HG03442 (cell line): Measurements from ENCODE around the gene ADGRA3.
"Not testable (repeated sequence)": the region's sequence is repeated elsewhere in the genome, so short reads cannot be mapped to it uniquely, and the experiment has no call there.

Source experiments
- ATAC-seq: cut with Tn5 transposase; IDR thresholded peaks from one replicate; pipeline ENCODE4 v1.9.1; 2021; ENCODE audit warnings: mild to moderate bottlenecking, moderate library complexity; ENCODE audit not compliant: unreplicated experiment

ADGRA3 gene

DNA sequence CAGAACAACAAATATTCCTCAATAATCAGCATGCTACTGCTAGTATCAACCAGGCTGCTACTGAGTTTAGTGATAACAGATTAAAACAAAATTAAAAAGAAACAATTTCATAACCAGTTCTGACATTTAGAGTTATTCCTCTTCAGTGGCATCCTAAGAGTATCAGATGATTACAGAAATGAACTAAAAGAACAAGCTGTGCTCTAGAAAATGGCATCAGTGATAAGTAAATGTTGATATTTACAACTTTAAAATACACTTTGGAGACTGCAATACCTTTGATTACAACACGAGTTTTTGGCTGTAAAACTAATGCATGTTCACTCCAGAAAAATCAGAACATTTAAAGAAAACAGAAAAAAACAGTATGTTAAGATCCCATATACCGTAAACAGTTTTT, 72.9 kb downstream of the ADGRA3 start:
- no peak for ATAC-seq

DNA sequence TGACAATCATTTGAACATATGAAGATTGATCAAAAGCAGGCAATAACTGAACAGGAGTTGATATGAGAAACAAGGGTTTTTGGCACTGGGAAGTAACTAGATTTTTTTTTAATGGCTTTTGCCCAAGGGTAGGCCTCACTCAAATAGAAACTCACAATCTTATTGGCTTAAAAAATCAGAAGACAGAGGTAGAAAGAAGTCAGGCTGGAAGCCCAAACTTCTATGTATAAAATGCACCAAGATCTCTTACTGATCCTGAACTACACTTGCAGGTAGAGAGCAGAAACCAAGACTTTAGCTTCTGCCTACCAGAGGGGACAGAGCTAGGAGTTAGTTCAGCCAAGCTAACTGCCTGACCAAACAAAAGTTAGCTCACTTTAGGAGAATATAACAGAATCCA, 74.9 kb downstream of the ADGRA3 start:
- ATAC-seq, result no peak

DNA sequence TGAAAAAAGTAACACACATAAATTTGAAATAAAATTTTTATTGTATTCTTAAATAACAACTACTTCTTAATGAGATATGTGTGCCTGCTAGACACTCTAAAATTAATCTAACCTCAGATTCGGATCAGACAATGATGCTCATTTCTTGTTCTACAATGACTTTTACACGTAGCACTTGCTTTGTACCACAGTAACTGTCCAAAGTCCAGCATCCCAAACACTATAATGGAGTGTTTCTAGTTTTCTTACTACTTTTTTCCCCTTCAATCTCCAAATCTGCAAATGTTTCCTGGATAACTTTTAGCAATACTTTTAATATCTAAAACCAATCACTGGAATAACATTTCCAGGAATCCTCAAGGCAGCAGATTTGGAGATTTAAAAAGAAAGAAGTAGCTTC, 75.9 kb downstream of the ADGRA3 start:
- no peak for ATAC-seq

DNA sequence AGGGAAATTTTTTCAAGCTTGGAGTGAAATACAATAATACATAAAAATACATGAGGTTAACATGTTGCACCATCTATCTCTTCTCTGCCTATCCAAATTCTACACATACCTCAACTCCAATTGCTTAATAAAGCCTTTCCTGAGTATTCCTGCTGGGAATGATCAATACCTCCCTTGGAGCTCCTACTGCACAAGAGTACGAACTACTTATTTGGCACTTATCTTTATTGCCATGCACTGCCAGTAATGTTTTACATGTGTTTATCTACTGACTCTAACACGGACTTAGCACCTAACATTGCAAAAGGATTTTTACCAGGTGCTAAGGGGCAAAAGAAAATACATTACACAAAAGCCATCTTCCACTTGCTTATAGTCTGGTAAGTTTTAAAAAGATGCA, 80.2 kb downstream of the ADGRA3 start:
- ATAC-seq, result no peak

DNA sequence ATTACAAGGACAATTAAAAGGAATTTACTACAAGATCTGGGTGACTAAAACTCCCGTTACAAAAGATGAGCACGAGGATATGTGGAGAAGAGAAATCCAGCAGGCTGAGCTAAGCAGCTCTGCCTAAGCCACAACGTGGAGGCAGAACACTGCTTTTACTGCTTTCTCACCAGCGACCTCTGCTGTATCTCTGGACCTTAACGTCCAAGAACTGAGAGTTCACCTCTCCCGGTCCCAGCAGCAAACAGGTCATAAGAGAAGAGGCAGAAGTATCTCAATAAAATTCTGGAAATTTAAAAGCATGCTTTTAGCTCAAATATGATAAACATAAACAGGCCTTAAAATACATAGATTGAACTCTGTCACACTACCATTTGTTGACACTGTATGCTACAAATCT, 81.0 kb downstream of the ADGRA3 start:
- ATAC-seq, result peak; percentile 70

DNA sequence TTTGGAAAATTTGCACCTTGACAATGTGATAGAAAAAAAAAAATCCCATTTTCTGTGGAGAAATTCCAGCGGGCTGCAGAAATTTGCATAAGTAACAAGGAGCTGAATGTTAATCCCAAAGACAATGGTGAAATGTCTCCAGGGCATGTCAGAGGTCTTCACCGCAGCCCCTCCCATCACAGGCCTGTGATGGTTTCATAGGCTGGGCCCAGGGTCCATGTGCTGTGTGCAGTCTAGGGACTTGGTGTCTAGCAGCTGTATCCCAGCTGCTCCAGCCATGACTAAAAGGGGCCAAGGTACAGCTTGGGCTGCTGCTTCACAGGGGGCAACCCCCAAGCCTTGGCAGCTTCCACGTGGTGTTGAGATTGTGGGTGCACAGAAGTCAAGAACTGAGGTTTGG, 85.2 kb downstream of the ADGRA3 start:
- ATAC-seq, result no peak

DNA sequence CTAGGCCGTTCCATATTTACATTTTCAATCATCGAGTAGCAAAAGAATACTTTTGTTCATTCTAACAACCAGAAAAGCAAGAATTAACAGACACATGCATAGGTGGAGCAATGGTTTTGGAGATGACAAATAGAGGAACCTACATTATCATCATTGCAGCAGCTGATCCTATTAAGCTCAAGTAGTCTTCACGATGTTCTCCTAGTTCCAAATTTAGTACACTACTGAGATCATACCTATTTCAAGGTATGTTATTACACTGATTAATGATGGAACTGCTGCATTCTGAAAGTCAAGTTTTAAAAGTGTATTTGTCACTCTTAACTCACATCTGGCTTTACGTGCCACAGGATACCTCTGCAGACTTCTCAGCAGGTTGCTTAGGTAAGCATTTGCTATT, 87.4 kb downstream of the ADGRA3 start:
- ATAC-seq, result no peak

DNA sequence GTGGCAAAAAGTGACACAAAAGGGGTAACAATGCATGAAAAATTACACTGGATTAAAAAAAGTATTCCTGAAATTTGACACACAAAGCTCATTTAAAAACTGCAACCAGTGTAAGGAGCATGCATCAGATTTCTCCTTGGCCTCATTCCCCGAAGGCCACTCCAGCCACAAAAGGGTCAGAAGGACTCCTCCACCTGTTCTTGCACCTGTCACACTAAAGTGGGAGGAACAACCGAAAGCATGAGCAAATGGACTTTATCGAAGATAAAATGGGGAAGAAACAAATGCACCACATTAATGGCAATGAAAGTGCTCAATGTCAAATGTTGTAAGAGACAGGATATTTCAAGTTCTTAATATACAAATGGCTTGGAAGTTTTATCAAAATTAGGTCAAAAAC, 88.2 kb downstream of the ADGRA3 start:
- ATAC-seq, result no peak

DNA sequence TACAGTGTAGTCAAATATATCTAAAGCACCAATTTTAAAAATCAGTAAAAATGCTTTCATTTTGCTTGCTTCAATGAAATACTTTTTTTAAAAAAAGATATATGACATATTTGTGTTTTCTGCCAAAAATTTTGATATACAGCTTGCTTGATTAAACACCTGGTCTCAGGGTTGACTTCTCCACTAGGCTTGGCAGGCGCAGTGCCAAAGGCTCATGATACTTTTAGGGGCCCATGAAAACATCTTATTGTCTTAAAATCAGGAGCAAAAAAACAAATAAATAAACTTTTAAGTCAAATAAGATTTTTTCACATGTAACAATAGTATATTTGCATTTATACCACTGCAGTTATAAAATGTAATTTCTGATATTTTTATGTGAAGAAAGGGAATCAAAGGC, 95.6 kb downstream of the ADGRA3 start:
- ATAC-seq, result no peak

DNA sequence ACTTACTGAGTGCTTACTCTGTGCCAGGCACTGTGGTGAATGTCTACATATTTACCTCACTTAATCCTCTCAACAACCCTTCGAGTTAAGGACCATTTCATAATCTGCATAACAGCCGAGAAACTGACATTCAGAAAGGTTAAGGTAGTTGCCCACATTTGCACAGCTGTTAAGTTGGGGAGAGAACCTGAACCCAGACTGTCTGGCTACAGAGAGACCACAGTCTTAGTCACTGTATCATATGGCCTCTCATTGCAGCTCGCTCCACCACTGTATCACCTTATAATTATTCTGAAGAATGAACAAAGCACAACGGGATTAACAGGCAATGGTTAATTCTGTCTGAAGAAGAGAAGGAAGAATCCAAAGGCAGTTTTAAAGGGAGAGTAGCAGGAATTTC, 98.5 kb downstream of the ADGRA3 start:
- ATAC-seq, result no peak

DNA sequence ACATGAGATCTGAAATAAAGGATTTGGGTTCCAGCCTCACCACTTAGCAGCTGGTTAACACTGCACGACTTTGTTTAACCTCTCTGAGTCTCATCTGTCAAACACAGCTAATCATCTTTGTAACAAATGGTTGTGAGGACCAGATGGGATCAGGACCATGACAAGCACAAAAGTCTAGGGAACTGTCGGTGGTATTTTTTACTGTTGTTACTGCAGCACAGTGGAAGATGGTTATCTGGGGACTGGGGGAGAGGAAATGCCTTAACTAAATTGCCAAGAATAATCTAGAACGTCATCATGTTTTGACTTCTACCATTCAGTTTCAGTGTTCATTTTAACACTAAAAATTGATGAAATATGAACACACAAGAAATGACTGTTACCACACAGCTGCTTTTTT, 99.5 kb downstream of the ADGRA3 start:
- no peak for ATAC-seq

DNA sequence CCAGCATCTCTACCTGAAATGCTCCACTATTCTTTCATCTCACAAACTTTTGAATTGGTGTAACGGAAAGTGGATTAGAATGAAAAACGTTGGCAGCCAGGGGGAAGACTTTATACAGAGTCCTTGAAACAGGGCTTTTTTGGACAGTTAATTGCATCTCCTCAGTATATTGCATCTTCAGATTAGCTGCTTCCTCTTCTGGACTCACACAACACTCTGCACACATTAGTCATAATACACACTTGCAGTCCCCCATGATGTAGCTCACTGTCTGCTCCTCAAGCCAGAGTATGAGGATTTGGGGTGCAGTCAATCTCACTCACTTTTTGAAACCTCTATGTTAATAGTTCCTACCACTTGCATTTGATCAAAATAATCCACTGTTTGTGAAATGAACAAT, 101.0 kb downstream of the ADGRA3 start:
- no peak for ATAC-seq

DNA sequence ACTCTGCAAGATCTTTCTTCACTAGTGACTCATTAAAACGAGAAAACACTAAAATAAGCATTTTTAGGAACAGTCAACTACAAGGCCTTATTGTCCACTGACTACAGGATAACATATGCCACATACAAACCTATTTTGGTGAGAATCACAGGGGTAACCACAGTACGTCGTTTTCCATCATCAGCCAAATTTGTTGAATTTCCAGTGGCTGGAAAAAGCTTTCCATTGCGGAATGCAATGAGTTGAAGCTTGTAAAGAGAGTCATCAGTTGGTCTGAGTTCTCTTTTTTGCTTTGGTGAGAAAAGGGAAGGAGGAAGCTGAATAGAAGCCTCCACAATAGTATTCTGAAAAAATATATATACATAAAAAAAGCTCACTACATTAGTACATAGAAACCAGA, 102.4 kb downstream of the ADGRA3 start:
- no peak for ATAC-seq

DNA sequence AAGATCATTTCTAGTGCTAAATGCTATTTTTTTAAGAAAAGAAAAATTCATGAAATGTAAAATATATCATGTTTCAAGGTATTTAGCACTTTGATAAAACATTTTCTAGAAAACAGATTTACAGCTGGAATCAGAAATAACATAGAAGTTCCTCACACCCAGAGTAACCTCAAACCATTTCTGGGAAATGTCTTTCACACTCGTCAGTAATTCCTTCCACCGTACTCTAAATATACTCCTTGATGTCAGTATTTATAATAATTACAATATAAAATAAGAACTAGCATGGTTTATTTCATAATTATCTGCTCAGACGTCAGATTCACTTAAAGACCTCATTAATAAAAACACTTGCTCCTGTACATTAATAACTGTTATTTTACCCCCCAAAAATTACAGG, 103.9 kb downstream of the ADGRA3 start:
- no peak for ATAC-seq

DNA sequence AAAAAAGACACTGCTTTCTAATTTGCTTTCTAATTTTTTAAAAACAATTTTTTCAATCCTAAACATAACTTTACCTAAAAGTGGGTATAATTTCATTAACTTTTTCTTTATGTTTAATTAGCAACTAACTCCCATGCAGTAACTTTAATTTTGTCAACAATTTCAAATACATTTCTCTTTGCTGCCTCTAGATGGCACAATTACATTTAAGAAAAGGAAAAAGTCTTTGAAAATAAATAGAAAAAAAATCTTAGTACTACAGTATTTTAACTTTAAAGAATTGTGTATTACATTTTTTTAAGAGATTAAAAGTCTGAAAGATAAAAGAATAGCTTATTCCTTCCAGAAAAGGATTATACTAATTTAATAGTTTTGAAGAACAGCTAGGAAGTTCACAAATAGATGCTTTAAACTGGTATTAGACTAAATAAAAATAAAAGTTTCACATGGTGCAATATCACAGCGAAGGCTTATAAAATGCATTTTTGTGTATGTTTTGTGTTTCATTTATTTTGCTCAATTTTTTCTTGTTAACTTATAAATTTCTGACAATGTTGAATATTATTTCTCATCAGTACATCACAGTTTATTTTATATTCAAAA, 105.1 kb downstream of the ADGRA3 start:
- no peak for ATAC-seq

DNA sequence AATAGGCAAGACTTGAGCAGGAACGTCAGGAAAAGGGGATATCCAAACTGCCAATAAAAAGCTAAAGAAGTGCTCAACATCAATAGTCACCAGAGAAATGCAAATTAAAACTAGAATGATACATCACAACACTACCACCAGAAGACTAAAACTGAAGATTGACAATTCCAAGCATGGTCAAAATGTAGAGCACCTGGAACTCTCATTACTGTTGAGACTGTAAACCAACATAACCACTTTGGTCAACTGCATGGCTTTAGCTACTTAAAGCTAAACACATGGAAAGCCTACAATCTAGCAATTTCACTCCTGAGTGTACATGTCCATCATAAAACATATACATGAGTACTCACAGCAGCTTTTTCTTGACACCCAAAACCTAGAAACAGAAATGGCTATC, 107.4 kb downstream of the ADGRA3 start:
- ATAC-seq, result no peak

DNA sequence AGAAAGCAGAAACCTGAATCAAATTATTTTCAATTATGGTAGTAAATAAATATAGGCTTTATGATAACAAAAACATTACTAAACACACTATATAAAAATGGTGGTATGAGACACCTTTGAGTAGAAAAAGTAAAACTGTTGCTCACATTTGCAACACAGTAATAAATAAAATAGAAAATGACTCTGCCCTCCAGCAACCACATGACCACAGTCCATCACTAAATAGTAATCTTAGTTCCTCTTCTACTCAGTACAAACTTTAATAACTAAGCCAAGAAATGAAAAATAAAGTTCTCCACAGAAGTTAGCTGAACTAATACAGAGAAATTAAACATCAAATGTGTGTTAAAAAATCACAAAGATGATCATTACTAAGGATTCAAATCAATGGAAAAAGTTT, 108.5 kb downstream of the ADGRA3 start:
- no peak for ATAC-seq

DNA sequence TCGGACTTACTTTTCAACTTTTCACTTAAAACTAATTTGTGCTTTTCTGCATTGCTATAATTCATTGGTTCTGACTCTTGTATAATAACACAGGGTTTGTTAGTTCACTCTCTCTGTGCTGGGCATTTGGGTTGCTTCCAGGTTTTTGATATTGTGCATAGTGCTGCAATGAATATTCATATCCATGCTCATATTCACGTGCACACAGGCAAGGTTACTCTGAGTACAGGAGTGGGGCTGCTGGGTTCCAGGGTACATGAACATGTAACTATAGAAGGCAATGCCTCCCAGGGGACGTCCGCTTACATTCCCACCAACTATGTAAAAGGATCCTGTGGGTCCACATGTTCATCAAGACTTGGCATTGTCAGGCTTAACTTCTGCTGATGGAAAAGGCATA, 117.2 kb downstream of the ADGRA3 start:
- no peak for ATAC-seq

DNA sequence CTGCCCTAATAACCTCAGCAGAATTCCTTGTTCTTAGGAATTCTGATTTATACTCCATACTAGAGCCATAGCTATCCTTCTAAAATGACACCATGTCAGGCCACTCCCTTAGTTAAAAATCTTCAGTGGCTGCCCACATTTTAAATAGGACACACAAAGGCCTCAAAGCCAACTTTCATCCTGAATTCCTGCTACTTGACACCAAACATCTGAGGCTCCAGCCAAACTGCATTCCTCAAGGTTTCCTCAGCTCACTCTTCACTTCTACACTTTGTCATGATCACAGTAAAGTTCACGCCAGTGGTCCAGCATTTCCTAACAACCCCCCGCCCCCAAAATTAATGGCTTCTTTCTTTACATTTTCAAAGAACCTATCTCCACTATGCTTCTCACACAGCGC, 124.3 kb downstream of the ADGRA3 start:
- ATAC-seq, result no peak

DNA sequence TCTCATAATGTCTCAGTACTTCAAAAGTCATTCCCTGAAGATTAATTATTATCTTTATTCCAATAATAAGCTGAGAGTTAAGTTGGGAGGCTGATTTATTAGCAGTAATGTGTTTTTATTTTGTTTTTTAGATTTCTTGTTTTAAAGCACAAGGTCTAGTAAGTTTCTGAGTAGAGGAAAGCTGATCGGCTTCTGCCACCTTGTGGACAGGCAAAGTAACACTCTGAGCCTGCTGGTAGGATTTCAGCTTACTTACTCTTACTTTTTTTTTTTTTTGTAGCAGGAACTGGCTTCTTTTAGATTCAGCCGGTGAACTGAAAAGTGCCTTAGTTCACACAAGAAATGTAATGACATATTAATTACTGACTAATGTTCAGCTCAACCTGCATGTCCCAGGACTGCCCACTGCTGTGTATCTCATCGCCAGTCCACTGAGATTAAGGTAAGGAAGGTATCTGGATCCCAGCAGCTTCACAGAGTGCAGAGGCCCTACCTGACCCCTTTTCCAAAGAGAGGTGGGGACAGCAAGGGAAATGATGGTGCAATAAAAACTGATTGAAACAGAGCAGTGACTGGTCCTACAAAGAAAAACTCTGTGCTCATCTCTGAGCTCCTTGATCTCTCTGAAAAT, 126.5 kb downstream of the ADGRA3 start:
- peak; percentile 79 for ATAC-seq

DNA sequence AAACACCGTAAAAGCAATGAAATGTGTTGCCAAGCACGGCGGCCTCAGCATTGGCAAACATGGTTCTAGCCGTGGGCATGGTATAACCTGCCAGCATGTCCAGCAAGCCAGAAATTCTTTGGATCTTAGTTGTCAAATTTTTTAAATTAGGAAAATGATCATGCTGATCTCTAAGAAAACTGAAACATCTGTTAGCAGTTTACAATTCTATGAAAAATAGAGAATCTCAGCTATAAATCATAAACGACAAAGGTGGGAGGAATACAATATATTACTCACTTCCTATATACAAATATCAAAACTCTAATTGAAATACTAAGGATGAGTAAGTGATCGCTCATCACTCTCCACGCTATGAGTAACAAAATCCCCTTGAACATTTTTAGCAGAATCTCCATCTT, 130.3 kb downstream of the ADGRA3 start:
- ATAC-seq, result no peak

DNA sequence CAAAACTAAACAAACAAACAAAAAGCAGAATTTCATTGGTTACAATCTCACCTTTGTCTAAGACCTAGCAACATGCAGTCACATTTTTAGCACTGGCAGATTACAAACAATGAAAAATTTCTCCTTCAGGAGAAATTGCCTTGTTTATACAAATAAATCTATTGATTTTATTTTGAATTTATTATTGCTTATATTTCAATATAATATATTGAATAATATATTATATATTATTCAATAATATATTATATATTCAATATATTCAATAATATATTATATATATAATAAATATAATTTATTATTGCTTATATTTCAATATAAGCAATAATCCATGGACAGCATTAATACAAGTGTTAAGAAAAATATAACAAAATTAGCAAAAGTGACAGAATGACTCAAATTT, 131.7 kb downstream of the ADGRA3 start:
- ATAC-seq, result no peak

DNA sequence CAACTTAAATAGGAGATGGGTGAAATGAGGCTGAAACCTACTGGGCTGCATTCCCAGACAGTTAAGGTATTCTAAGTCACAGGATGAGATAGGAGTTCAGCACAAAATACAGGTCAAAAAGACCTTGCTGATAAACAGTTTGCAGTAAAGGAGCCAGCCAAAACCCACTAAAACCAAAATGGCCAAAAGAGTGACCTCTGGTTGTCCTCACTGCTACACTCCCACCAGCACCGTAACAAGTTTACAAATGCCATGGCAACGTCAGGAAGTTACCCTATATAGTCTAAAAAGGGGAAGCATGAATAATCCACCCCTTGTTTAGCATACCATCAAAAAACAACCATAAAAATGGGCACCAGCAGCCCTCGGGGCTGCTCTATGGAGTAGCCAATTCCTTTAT, 133.7 kb downstream of the ADGRA3 start:
- not testable (repeated sequence) for ATAC-seq
